ENCODE results near the gene LEMD1. TPM values are rescaled to one million over a fixed set of nuclear protein-coding genes. Genes with fewer than 3 reads are reported as not detected.

Gene LEMD1
- total RNA-seq, 4 donors from 2014 or later, result not detected

DNA sequence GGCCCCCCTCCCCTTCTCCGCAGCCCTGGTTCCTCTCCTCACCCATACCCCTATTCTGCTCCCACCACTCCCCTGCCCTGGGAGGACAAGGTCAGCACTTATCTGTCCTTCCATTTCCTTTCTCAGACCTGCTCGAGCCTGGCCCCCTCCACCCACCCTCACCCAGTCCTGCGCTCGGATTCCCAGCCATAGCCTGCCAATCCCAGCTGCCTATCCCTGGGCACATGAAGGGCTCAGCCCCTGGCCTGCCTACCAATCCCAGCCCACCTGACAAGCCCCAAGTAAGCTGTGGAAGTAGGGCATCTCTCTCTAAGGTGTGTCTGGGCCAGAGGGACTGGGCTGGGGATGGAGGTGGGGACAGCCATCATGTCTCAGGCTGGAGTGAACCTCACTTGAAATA is 28.6 kb upstream of the LEMD1 start:
- TF ChIP-seq EP300 (IDR thresholded peaks at IDR 0.05), result no peak
- no peak for TF ChIP-seq POLR2AphosphoS5 (IDR thresholded peaks at IDR 0.05)
- no peak for TF ChIP-seq POLR2A (IDR thresholded peaks at IDR 0.05; ENCODE audit: low read depth)
- TF ChIP-seq, protein P1, sequence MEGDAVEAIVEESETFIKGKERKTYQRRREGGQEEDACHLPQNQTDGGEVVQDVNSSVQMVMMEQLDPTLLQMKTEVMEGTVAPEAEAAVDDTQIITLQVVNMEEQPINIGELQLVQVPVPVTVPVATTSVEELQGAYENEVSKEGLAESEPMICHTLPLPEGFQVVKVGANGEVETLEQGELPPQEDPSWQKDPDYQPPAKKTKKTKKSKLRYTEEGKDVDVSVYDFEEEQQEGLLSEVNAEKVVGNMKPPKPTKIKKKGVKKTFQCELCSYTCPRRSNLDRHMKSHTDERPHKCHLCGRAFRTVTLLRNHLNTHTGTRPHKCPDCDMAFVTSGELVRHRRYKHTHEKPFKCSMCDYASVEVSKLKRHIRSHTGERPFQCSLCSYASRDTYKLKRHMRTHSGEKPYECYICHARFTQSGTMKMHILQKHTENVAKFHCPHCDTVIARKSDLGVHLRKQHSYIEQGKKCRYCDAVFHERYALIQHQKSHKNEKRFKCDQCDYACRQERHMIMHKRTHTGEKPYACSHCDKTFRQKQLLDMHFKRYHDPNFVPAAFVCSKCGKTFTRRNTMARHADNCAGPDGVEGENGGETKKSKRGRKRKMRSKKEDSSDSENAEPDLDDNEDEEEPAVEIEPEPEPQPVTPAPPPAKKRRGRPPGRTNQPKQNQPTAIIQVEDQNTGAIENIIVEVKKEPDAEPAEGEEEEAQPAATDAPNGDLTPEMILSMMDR (IDR thresholded peaks at IDR 0.05), result no peak
- 74% methylated on average over 4 of the region's 4 CpGs for WGBS
- H3K27me3 ChIP-seq, result peaks cover 0 to 69% (median 25%) of the 10 kb centered on the region in 4 donors

DNA sequence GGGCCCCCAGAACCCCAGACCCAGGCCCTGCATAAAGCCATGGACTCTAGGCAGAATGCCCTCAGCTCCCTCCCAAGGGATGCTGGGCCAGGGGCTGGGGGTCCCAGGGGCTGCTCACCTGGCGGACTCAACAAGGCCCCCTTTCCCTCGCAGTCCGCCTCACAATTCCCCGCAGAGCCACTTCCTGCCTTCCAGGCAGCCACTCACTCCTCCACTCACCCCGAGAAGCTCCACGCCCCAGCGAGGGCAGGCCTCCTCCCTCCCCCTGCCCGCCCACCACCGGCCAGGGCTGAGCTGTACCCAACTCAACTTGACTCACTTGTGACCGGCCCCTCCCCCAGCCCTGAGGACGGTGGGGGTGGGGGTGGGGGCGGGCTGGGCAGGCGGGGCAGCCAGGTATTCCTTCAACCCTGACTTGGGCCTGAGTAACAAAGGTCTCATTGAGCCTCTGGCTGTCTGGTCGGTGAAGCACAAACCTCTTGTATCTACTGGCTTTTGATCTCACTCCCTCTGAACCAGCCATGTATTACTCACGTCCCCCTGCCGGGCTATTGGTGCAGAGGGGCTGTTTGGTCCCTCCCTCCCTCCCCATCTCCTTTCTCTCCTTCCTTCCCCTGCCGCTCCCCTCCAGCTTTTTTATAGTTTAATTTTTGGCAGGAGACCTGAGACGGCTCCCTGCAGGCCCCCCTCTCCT is 28.0 kb upstream of the LEMD1 start:
- Histone ChIP-seq H3K4me3 (no peak overlapping the region), H3K4me1 (peaks cover 11 to 35% (median 25%) of the 10 kb centered on the region in 4 donors), H3K36me3 (no peaks in the 10 kb centered on the region), H3K27ac (replicated peaks in 1 of 4) (no peak overlapping the region), H3K9me3 (no peaks in the 10 kb centered on the region), H3K27me3 (peaks cover 0 to 63% (median 20%) of the 10 kb centered on the region in 4 donors)
- WGBS, result 59% methylated on average over 14 of the region's 18 CpGs
- no peak for TF ChIP-seq POLR2AphosphoS5 (IDR thresholded peaks at IDR 0.05)
- TF ChIP-seq POLR2A (IDR thresholded peaks at IDR 0.05; ENCODE audit: low read depth), result no peak
- TF ChIP-seq, protein P1 (IDR thresholded peaks at IDR 0.05), result no peak
- TF ChIP-seq EP300 (IDR thresholded peaks at IDR 0.05), result no peak
- intact Hi-C loops (cut with DNase I), result no loop called here
- no peak for DNase-seq (ENCODE audit: extremely low spot score)

More for the DNA sequence above, 28.6 kb upstream of the LEMD1 start:
- H3K4me1 ChIP-seq, result peaks cover 11 to 35% (median 24%) of the 10 kb centered on the region in 4 donors
- H3K27ac ChIP-seq (replicated peaks in 1 of 4), result no peak overlapping the region
- no peaks in the 10 kb centered on the region for H3K9me3 ChIP-seq
- intact Hi-C loops (cut with DNase I), result no loop called here
- DNase-seq (ENCODE audit: extremely low spot score), result no peak
- no peak overlapping the region for H3K4me3 ChIP-seq
- H3K36me3 ChIP-seq, result no peaks in the 10 kb centered on the region

DNA sequence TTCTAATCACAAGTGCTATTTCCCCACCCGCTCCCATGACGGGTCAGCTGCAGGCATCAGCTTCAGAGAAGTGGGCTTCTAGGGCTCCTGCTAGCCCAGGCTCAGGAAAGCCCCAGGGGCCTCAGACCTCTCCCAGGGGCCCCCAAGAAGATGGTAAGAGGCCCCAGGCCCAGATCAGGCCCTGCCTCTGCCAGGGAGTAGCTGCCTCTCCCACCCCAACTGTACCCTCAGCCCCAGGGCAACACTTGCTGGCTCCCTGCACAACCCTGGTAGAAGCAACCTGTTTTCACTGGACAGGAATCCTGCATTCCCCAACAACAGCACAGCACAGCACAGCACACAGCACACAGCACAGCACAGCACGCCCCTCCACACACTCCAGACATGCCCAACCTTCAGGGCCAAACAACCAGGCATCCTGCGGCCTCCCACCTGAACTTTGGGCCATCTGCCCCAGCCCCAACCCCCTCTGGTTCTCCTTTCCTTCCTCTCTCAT is 27.4 kb upstream of the LEMD1 start:
- no peak overlapping the region for H3K4me3 ChIP-seq
- no peaks in the 10 kb centered on the region for H3K36me3 ChIP-seq
- WGBS, result 89% methylated on average over 3 of the region's 4 CpGs
- intact Hi-C loops (cut with DNase I), result no loop called here
- no peak for DNase-seq (ENCODE audit: extremely low spot score)
- H3K4me1 ChIP-seq, result peaks cover 11 to 37% (median 31%) of the 10 kb centered on the region in 4 donors
- no peaks in the 10 kb centered on the region for H3K9me3 ChIP-seq
- TF ChIP-seq EP300 (IDR thresholded peaks at IDR 0.05) (no peak), POLR2AphosphoS5 (IDR thresholded peaks at IDR 0.05) (no peak), POLR2A (IDR thresholded peaks at IDR 0.05; ENCODE audit: low read depth) (no peak)
- TF ChIP-seq, protein P1 (IDR thresholded peaks at IDR 0.05), result no peak
- H3K27ac ChIP-seq (replicated peaks in 1 of 4), result no peak overlapping the region
- H3K27me3 ChIP-seq, result peaks cover 0 to 57% (median 14%) of the 10 kb centered on the region in 4 donors

DNA sequence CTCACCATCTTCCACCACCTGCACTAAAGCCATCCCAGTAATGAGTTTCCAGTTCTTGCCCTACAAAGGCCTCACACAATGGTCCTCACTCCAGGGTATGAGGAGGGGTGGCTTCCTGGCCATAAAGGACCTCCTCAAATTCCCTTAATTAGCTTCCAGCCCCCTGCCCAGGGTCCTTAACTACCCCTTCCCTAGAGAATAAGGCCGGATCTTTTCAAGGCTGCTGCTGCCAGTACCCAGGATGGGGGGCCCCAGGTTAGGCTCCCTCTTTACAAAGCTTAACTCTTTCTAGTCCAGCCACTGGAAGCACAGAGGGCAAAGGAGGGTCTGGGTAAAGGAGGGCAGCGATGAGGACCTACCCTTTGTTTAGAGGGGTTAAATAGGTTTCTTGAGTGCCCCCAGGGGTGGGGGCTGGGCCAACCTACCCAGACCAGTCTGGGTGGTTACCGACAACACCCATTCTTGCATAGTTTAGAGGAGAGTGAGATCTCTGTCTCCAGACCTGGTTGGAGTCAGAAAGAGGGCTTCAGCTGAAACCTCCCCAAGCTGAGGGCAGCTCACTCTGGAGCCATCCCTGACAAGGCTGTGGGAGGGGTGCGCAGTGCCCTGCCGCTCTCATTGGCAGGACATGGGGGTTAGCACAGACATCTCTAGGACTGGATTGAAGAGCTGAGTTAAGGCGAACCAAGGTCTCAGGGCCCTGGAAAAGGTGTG is 26.8 kb upstream of the LEMD1 start:
- Histone ChIP-seq H3K36me3 (no peaks in the 10 kb centered on the region), H3K27ac (replicated peaks in 1 of 4) (no peak overlapping the region), H3K4me3 (no peak overlapping the region), H3K27me3 (peaks cover 0 to 51% (median 10%) of the 10 kb centered on the region in 4 donors), H3K4me1 (peaks cover 11 to 43% (median 37%) of the 10 kb centered on the region in 4 donors), H3K9me3 (no peaks in the 10 kb centered on the region)
- TF ChIP-seq POLR2A (IDR thresholded peaks at IDR 0.05; ENCODE audit: low read depth) (no peak), POLR2AphosphoS5 (IDR thresholded peaks at IDR 0.05) (no peak), EP300 (IDR thresholded peaks at IDR 0.05) (no peak)
- TF ChIP-seq, protein P1 (IDR thresholded peaks at IDR 0.05), result no peak
- intact Hi-C loops (cut with DNase I), result no loop called here
- DNase-seq (ENCODE audit: extremely low spot score), result no peak
- WGBS, result 87% methylated on average over 5 of the region's 6 CpGs
